BLaER1 treated with 17β-estradiol and CSF1 and Interleukin-3, amounts not matched to agents 10 nM and 100 nM (cell line): ENCODE results near the gene BEST2.
A peak's percentile ranks its signal among the peaks of the same experiment; 100 is the strongest.

Experiments
- H3K27ac ChIP-seq, 11 experiments: shearing (Covaris generic); formaldehyde crosslinking; 2 replicates each; pipeline ENCODE4 v1.8.1; 2022
- H3K27me3 ChIP-seq, 11 experiments: shearing (Covaris generic); formaldehyde crosslinking; 2 replicates each; pipeline ENCODE4 v1.8.1; 2022
- H3K36me3 ChIP-seq, 11 experiments: shearing (Covaris generic); formaldehyde crosslinking; 2 replicates each; pipeline ENCODE4 v1.8.1; 2022
- H3K4me1 ChIP-seq, 10 experiments: shearing (Covaris generic); formaldehyde crosslinking; 2 replicates each; pipeline ENCODE4 v1.8.1; 2022
- H3K4me2 ChIP-seq, 11 experiments: shearing (Covaris generic); formaldehyde crosslinking; 2 replicates each; pipeline ENCODE4 v1.8.1; 2022
- H3K4me3 ChIP-seq, 10 experiments: shearing (Covaris generic); formaldehyde crosslinking; 2 replicates each; pipeline ENCODE4 v1.8.1; 2022
- H3K9ac ChIP-seq, 11 experiments: shearing (Covaris generic); formaldehyde crosslinking; 2 replicates each; pipeline ENCODE4 v1.8.1; 2022
- H3K9me3 ChIP-seq, 11 experiments: shearing (Covaris generic); formaldehyde crosslinking; replicated peaks in 1 of 11; 2 replicates each; pipeline ENCODE4 v1.8.1; 2022
- H4K20me1 ChIP-seq, 11 experiments: shearing (Covaris generic); formaldehyde crosslinking; 2 replicates each; pipeline ENCODE4 v1.8.1; 2022
- Cebpa-rat ChIP-seq, 11 experiments: shearing (Covaris generic); IDR thresholded peaks; 2 replicates each; pipeline ENCODE4 v1.8.1; 2022

The BEST2 gene

GRCh38 chr19:12736995-12737834 lies 14.4 kb upstream of the BEST2 start, which contains the start of gene GET3:
TSS of gene GET3 (plus strand) at chr19:12737497. CDS start at chr19:12737506, 9 bp downstream.
- H3K36me3 ChIP-seq: peaks cover 31 to 49% (median 43%) of the 10 kb centered on the region in 11 experiments
- no peak for TF ChIP-seq Cebpa-rat (IDR thresholded peaks at IDR 0.05)
- peak within 1 kb of the TSS; percentile 81 to 94 (median 88) for H3K4me3 ChIP-seq
- peak within 1 kb of the TSS; percentile 96 to 100 (median 98) for H3K4me2 ChIP-seq
- no peaks in the 10 kb centered on the region for H3K27me3 ChIP-seq
- H3K9ac ChIP-seq: peak within 1 kb of the TSS; percentile 79 to 95 (median 88)
- peaks cover 13 to 25% (median 18%) of the 10 kb centered on the region in 11 experiments for H4K20me1 ChIP-seq
- H3K27ac ChIP-seq: peak within 1 kb of the TSS; percentile 89 to 98 (median 95)
- H3K9me3 ChIP-seq: no peaks in the 10 kb centered on the region
- peaks cover 37 to 47% (median 43%) of the 10 kb centered on the region in 10 experiments for H3K4me1 ChIP-seq

DNA sequence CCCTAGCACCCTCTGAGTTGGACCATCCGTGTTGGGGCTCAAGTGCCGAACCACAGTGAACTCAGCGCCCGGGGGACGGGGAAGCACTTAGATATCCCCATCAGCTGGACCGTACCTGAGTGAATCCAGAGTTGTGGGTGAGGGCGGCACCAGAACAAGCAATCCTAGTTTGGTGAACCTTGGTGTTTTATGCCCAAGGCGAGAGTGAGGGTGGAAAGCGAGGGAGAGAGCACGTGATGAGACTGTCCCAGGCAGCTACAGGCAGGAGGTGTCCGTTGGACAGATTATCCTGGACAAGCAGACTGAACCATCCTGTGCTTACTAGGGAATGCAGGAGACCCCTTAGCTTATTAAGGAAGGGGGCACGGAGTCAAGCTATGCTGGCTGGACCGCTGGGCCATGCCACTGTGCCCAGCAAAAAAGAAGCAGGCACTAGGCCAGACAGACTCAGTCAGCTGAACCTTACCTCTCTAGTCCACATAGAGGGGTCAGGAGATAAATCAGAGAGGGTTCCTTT lies 13.7 kb upstream of the BEST2 start:
- H3K9ac ChIP-seq: peak overlapping the region; percentile 79 to 95 (median 88)
- H3K4me1 ChIP-seq: peaks cover 30 to 43% (median 37%) of the 10 kb centered on the region in 10 experiments
- peak overlapping the region; percentile 89 to 98 (median 95) for H3K27ac ChIP-seq
- H3K4me2 ChIP-seq: peak overlapping the region; percentile 96 to 100 (median 98)
- H4K20me1 ChIP-seq: peaks cover 6 to 19% (median 11%) of the 10 kb centered on the region in 11 experiments
- H3K4me3 ChIP-seq: peak overlapping the region; percentile 81 to 94 (median 88)
- no peaks in the 10 kb centered on the region for H3K9me3 ChIP-seq
- no peak for TF ChIP-seq Cebpa-rat (IDR thresholded peaks at IDR 0.05)
- peaks cover 36 to 49% (median 44%) of the 10 kb centered on the region in 11 experiments for H3K36me3 ChIP-seq
- no peaks in the 10 kb centered on the region for H3K27me3 ChIP-seq

GRCh38 chr19:12745166-12745897 lies 6.3 kb upstream of the BEST2 start:
- Histone ChIP-seq H3K4me2 (peak overlapping the region; percentile 10 to 63 (median 51); a peak in 19 of 22 replicates), H3K4me3 (no peak overlapping the region), H3K4me1 (peaks cover 20 to 47% (median 37%) of the 10 kb centered on the region in 10 experiments), H4K20me1 (peaks cover 0 to 30% (median 15%) of the 10 kb centered on the region in 11 experiments; a peak in 9 of 22 replicates), H3K27me3 (0 out of 22 replicates have a peak, but pooled peaks cover 0 to 4% (median 0%) of the 10 kb centered on the region in 11 experiments), H3K27ac (peak overlapping the region in 1 of 11 experiments; percentile 43; a peak in 3 of 22 replicates), H3K9me3 (peaks cover 12 to 26% (median 17%) of the 10 kb centered on the region in 11 experiments), H3K9ac (peak overlapping the region in 10 of 11 experiments; percentile 3 to 52 (median 29); a peak in 11 of 22 replicates), H3K36me3 (peaks cover 60 to 81% (median 75%) of the 10 kb centered on the region in 11 experiments)
- TF ChIP-seq Cebpa-rat (IDR thresholded peaks at IDR 0.05): no peak

DNA sequence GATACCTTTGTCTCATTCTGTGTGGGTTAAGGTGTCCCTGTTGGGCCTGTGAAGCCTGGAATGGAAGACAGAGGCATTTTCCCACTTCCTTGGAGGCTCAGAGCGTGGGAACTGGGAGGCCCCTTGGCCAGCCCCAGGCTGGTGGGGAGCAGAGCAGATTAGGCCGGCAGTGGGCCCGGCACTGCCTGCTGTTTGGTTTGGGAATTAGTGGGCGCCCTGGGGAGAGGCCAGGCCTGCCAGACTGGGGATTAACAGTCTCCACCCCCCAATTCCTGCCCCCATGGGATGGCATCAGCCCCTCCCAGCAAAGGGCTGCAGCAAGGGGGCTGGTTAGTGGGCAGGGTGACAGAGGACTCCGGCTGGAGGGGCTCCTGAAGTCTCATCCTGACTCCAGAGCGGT lies 3.1 kb upstream of the BEST2 start:
- Histone ChIP-seq H4K20me1 (peaks cover 0 to 30% (median 15%) of the 10 kb centered on the region in 11 experiments; a peak in 9 of 22 replicates), H3K27ac (peak overlapping the region in 3 of 11 experiments; percentile 73; a peak in 4 of 22 replicates), H3K9me3 (peaks cover 12 to 26% (median 17%) of the 10 kb centered on the region in 11 experiments), H3K4me2 (peak overlapping the region in 4 of 11 experiments; percentile 96 to 99 (median 98); a peak in 4 of 22 replicates), H3K9ac (no peak overlapping the region), H3K36me3 (peaks cover 39 to 51% (median 48%) of the 10 kb centered on the region in 11 experiments), H3K4me1 (peaks cover 26 to 63% (median 52%) of the 10 kb centered on the region in 10 experiments), H3K27me3 (peaks cover 0 to 12% (median 0%) of the 10 kb centered on the region in 11 experiments; a peak in 1 of 22 replicates), H3K4me3 (no peak overlapping the region)
- no peak for TF ChIP-seq Cebpa-rat (IDR thresholded peaks at IDR 0.05)

DNA sequence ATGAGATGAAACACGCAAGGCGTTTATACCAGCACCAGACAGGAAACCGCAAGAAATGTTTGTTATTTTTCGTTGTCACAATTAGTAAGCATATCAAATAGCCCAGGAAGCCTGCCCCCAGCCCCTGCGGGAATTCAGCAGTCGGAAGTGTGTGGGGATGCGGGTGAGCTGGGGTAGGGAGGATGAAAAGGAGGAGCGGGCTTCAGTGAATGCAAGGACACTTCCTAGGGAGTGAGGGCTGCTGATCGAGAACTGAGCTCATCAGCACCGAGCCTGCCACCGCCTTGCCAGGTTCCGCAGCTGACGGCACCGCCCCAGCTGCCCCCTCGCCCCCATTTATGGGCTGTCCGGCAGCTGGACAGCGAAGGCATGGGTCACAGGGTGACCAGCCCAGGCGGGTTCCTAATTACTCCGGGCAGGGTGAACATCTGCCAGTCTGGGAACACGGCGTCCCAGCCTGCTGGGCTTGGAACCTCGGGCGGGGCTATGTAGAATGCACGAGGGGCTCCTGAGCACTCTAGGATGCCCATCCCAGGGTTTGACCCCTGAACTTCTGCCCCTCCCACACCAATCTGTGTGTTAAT lies 1.6 kb upstream of the BEST2 start:
- peaks cover 0 to 12% (median 0%) of the 10 kb centered on the region in 11 experiments; a peak in 1 of 22 replicates for H3K27me3 ChIP-seq
- H4K20me1 ChIP-seq: peaks cover 0 to 24% (median 7%) of the 10 kb centered on the region in 11 experiments; a peak in 9 of 22 replicates
- H3K9ac ChIP-seq: peak overlapping the region; percentile 54 to 76 (median 66); a peak in 21 of 22 replicates
- peaks cover 23 to 61% (median 41%) of the 10 kb centered on the region in 10 experiments for H3K4me1 ChIP-seq
- no peak for TF ChIP-seq Cebpa-rat (IDR thresholded peaks at IDR 0.05)
- H3K4me3 ChIP-seq: peak overlapping the region; percentile 23 to 63 (median 45); a peak in 17 of 20 replicates
- H3K9me3 ChIP-seq: peaks cover 12 to 26% (median 17%) of the 10 kb centered on the region in 11 experiments
- peak overlapping the region; percentile 92 to 99 (median 98) for H3K4me2 ChIP-seq
- peaks cover 33 to 39% (median 37%) of the 10 kb centered on the region in 11 experiments for H3K36me3 ChIP-seq
- H3K27ac ChIP-seq: peak overlapping the region in 9 of 11 experiments; percentile 44 to 73 (median 62); a peak in 19 of 22 replicates

DNA sequence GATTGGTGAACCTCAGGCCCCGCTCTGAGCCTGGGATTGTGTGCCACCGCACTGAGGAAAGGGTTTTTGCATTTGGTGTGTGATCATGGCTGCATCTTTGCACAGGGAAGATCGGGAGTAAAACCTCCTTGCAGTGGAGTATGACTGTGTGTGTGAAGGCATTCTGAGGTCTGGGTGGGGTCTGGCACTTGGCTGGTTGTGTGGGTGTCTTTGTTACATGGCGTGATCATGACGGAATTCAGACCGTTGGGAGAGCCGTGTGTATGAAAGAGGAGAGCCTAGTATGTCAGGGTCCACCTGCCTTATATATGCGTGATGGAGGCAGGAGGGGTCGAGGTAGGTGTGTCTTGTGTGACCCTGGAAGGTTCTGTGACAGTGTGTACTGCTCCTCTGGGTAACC lies 740 bp upstream of the BEST2 start:
- Histone ChIP-seq H3K27me3 (peaks cover 0 to 12% (median 0%) of the 10 kb centered on the region in 11 experiments; a peak in 1 of 22 replicates), H3K9me3 (peaks cover 12 to 26% (median 17%) of the 10 kb centered on the region in 11 experiments), H4K20me1 (peaks cover 0 to 16% (median 0%) of the 10 kb centered on the region in 11 experiments; a peak in 2 of 22 replicates), H3K27ac (peak overlapping the region in 4 of 11 experiments; percentile 68 to 73 (median 73); a peak in 6 of 22 replicates), H3K4me2 (peak overlapping the region; percentile 92 to 99 (median 98)), H3K4me1 (peaks cover 18 to 52% (median 33%) of the 10 kb centered on the region in 10 experiments), H3K36me3 (peaks cover 25 to 30% (median 29%) of the 10 kb centered on the region in 11 experiments), H3K9ac (peak overlapping the region in 9 of 11 experiments; percentile 54 to 76 (median 66); a peak in 15 of 22 replicates), H3K4me3 (peak overlapping the region in 6 of 10 experiments; percentile 38 to 53 (median 45); a peak in 5 of 20 replicates)
- no peak for TF ChIP-seq Cebpa-rat (IDR thresholded peaks at IDR 0.05)

DNA sequence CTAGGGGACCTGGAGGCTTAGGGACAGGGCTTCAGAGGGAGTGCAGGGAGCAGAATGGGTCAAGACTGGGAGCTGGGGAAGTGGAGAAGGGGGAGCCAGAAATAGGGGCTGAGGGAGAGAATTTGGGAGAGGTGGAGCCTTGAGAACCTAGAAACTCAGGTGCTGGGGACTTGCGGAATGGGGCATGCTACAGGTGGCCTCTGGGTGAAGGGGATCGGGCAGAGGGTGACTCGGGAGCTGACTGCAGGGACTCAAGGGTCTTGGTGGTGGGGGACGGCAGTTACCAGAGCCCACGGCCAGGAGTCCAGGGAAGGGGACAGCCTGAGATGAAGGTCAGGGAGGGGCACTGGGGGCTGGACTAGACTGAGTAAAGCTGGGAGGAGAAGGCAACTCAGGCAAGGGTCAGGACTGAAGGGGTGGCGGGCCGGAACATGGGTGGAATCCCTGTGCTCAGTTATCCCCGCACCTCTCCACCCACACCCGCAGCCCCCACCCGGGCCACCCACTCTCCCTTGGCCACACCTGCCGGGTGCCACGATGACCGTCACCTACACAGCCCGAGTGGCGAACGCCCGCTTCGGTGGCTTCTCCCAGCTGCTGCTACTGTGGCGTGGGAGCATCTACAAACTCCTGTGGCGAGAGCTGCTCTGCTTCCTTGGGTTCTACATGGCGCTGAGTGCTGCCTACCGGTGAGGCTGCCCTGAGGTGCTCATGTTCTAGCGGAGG lies 628 bp downstream of the BEST2 start:
- peaks cover 11 to 17% (median 15%) of the 10 kb centered on the region in 11 experiments for H3K36me3 ChIP-seq
- no peak for TF ChIP-seq Cebpa-rat (IDR thresholded peaks at IDR 0.05)
- H3K4me1 ChIP-seq: peaks cover 18 to 62% (median 42%) of the 10 kb centered on the region in 10 experiments
- peaks cover 0 to 15% (median 0%) of the 10 kb centered on the region in 11 experiments; a peak in 2 of 22 replicates for H4K20me1 ChIP-seq
- H3K9ac ChIP-seq: 0 out of 22 replicates have a peak overlapping the region, but pooled peaks of 1 of the 11 experiments have one; percentile 76
- peaks cover 9 to 16% (median 14%) of the 10 kb centered on the region in 11 experiments for H3K9me3 ChIP-seq
- H3K27ac ChIP-seq: no peak overlapping the region
- peak overlapping the region in 4 of 11 experiments; percentile 96 to 99 (median 98); a peak in 6 of 22 replicates for H3K4me2 ChIP-seq
- peaks cover 0 to 12% (median 0%) of the 10 kb centered on the region in 11 experiments; a peak in 1 of 22 replicates for H3K27me3 ChIP-seq
- no peak overlapping the region for H3K4me3 ChIP-seq
